Mesodermal cell (in vitro differentiated cells): Measurements from ENCODE around the gene MYCBPAP.

Experiments used
- H3K27ac ChIP-seq: 2 replicates; pipeline ENCODE4 v1.7.0; 2013; ENCODE audit warnings: mild to moderate bottlenecking, low read depth, low read length, moderate library complexity; ENCODE audit not compliant: severe bottlenecking
- H3K36me3 ChIP-seq: 2 replicates; pipeline ENCODE4 v1.7.1; 2013; ENCODE audit warnings: mild to moderate bottlenecking, low read length, moderate library complexity; ENCODE audit not compliant: control insufficient read depth, insufficient read depth
- H3K4me1 ChIP-seq: one replicate; pipeline ENCODE4 v1.7.1; 2013; ENCODE audit warnings: mild to moderate bottlenecking, low read length; ENCODE audit not compliant: insufficient read depth, control insufficient read depth, poor library complexity, severe bottlenecking
- H3K4me3 ChIP-seq: 2 replicates; pipeline ENCODE4 v1.7.0; 2013; ENCODE audit warnings: low read length, control low read depth, mild to moderate bottlenecking; ENCODE audit not compliant: insufficient read depth, poor library complexity, severe bottlenecking; ENCODE audit errors: extremely low read depth
- H3K9me3 ChIP-seq: 2 replicates; pipeline ENCODE4 v1.7.1; 2013; ENCODE audit warnings: mild to moderate bottlenecking, low read length, moderate library complexity; ENCODE audit not compliant: control insufficient read depth
- WGBS, 2 experiments: methylation state at CpG; one replicate each; pipeline ENCODE4 v1.1.5; 2013; ENCODE audit warnings: missing lambda C conversion rate in 2 of 2; ENCODE audit not compliant: insufficient coverage in 2 of 2; 5-methylcytosine and 5-hydroxymethylcytosine counted together

The MYCBPAP gene

GRCh38 chr17:50519141-50519834 lies 11.0 kb downstream of the MYCBPAP start:
- H3K36me3 ChIP-seq, result no peaks in the 10 kb centered on the region
- H3K9me3 ChIP-seq, result no peaks in the 10 kb centered on the region
- H3K4me1 ChIP-seq, result peaks cover 4% of the 10 kb centered on the region
- H3K27ac ChIP-seq, result no peak overlapping the region
- 85% methylated on average over 6 to 7 of the region's 8 CpGs for WGBS, 2 experiments
- H3K4me3 ChIP-seq, result no peak overlapping the region

- WGBS, 2 experiments, result 91 to 100% methylated on average over 2 of the region's 2 CpGs
- Histone ChIP-seq H3K4me1 (no peaks in the 10 kb centered on the region), H3K36me3 (no peaks in the 10 kb centered on the region), H3K27ac (no peak overlapping the region), H3K9me3 (no peaks in the 10 kb centered on the region), H3K4me3 (no peak overlapping the region)
These were observed 12.2 kb downstream of the MYCBPAP start for GRCh38 chr17:50520483-50520882.

- no peak overlapping the region for H3K27ac ChIP-seq
- no peak overlapping the region for H3K4me3 ChIP-seq
- no peaks in the 10 kb centered on the region for H3K36me3 ChIP-seq
- 83 to 100% methylated on average over 1 to 2 of the region's 2 CpGs for WGBS, 2 experiments
- H3K9me3 ChIP-seq, result no peaks in the 10 kb centered on the region
- no peaks in the 10 kb centered on the region for H3K4me1 ChIP-seq
These were observed 13.3 kb downstream of the MYCBPAP start for GRCh38 chr17:50521514-50521913.

- H3K36me3 ChIP-seq, result no peaks in the 10 kb centered on the region
- H3K9me3 ChIP-seq, result no peaks in the 10 kb centered on the region
- no peak overlapping the region for H3K27ac ChIP-seq
These were observed 14.5 kb downstream of the MYCBPAP start for GRCh38 chr17:50522766-50523165.

GRCh38 chr17:50523208-50523607 lies 15.0 kb downstream of the MYCBPAP start:
- no peaks in the 10 kb centered on the region for H3K9me3 ChIP-seq
- WGBS, 2 experiments, result 100% methylated on average over 1 of the region's 2 CpGs
- H3K36me3 ChIP-seq, result no peaks in the 10 kb centered on the region
- H3K27ac ChIP-seq, result no peak overlapping the region
- H3K4me1 ChIP-seq, result no peaks in the 10 kb centered on the region
- no peak overlapping the region for H3K4me3 ChIP-seq

More at GRCh38 chr17:50522766-50523165, 14.5 kb downstream of the MYCBPAP start:
- Histone ChIP-seq H3K4me3 (no peak overlapping the region), H3K4me1 (no peaks in the 10 kb centered on the region)
- WGBS, 2 experiments, result 96% methylated on average over 9 to 10 of the region's 10 CpGs

- no peak overlapping the region for H3K4me3 ChIP-seq
- WGBS, 2 experiments, result 92 to 93% methylated on average over 15 to 18 of the region's 18 CpGs
- no peaks in the 10 kb centered on the region for H3K4me1 ChIP-seq
- H3K36me3 ChIP-seq, result no peaks in the 10 kb centered on the region
- H3K27ac ChIP-seq, result no peak overlapping the region
- H3K9me3 ChIP-seq, result no peaks in the 10 kb centered on the region
These were observed 16.6 kb downstream of the MYCBPAP start for GRCh38 chr17:50524838-50525237.

DNA sequence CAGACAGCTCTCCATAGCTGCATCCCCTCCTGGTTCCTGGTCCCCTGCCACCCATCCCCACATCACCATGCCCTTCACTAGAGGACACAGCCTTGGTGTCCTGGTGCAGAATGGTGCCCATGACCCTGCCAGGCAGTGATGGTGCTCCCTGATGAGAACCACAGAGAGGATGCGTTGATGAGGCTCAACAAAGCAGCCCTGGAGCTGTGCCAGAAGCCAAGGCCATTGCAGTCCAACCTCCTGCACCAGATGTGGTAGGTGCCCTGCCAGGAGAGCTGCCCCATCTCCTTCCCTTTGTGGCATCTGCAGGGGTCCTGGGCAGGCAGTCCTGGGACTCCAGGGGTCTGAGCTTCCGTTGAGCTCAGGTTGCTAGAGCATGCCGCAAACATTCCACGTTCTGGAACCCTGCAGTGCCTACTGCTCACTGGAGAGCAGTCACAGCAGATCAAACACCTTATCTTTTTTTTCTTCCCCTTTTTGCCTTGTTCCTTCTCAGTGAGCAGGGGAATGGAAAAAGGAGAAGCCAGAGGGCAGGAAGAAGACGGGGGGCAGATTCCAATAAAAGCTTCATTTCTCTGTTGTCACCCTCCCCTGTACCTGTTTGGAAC lies 19.0 kb downstream of the MYCBPAP start:
- Histone ChIP-seq H3K4me3 (no peak overlapping the region), H3K36me3 (no peaks in the 10 kb centered on the region), H3K27ac (no peak overlapping the region), H3K9me3 (no peaks in the 10 kb centered on the region), H3K4me1 (no peaks in the 10 kb centered on the region)
- WGBS, 2 experiments, result 58 to 71% methylated on average over 3 to 4 of the region's 5 CpGs

GRCh38 chr17:50527949-50528474 lies 19.8 kb downstream of the MYCBPAP start:
- 48 to 64% methylated on average over 3 to 4 of the region's 4 CpGs for WGBS, 2 experiments
- no peak overlapping the region for H3K4me3 ChIP-seq
- no peaks in the 10 kb centered on the region for H3K9me3 ChIP-seq
- H3K36me3 ChIP-seq, result no peaks in the 10 kb centered on the region
- no peak overlapping the region for H3K27ac ChIP-seq
- H3K4me1 ChIP-seq, result peaks cover 2% of the 10 kb centered on the region

- 90 to 98% methylated on average over 7 of the region's 7 CpGs for WGBS, 2 experiments
- H3K9me3 ChIP-seq, result no peaks in the 10 kb centered on the region
- no peak overlapping the region for H3K27ac ChIP-seq
- peaks cover 15% of the 10 kb centered on the region for H3K4me1 ChIP-seq
- no peak overlapping the region for H3K4me3 ChIP-seq
- no peaks in the 10 kb centered on the region for H3K36me3 ChIP-seq
These were observed 21.6 kb downstream of the MYCBPAP start for GRCh38 chr17:50529849-50530248.

GRCh38 chr17:50531428-50532025 lies 23.3 kb downstream of the MYCBPAP start:
- H3K9me3 ChIP-seq, result no peaks in the 10 kb centered on the region
- 74 to 83% methylated on average over 3 to 6 of the region's 6 CpGs for WGBS, 2 experiments
- no peak overlapping the region for H3K27ac ChIP-seq
- peaks cover 15% of the 10 kb centered on the region for H3K4me1 ChIP-seq
- no peaks in the 10 kb centered on the region for H3K36me3 ChIP-seq
- H3K4me3 ChIP-seq, result no peak overlapping the region
